Caco-2 (cell line): ENCODE measurements around the gene ORC4. TPM values are rescaled to one million over a fixed set of nuclear protein-coding genes. Genes with fewer than 3 reads are reported as not detected.

Source experiments
- BruUV-seq: library from RNA; stranded (reverse); fragments of 400-500 nt; replicated peaks from 2 replicates; lab custom pipeline; 2021; lab: Mats Ljungman, UMichigan
- CTCF ChIA-PET: fragments of 300-600 bp; sonication (Branson Sonifier 250); formaldehyde crosslinking; loops from one replicate; lab custom pipeline; 2022; ENCODE audit warnings: antibody characterized with exemption; lab: Charles Lee
- POLR2A ChIA-PET: fragments of 300-600 bp; sonication (Branson Sonifier 250); formaldehyde crosslinking; loops from one replicate; lab custom pipeline; 2022; ENCODE audit warnings: antibody characterized with exemption; lab: Charles Lee
- DNase-seq, 2 experiments: peaks; one replicate each; pipeline versions ENCODE4 v3.0.0 to v3.0.0-alpha.2; 2020 to 2022
- H3K27me3 ChIP-seq: replicated peaks from 2 replicates; pipeline ENCODE4 v1.6.0; 2011; ENCODE audit warnings: low read length; ENCODE audit not compliant: control insufficient read depth, insufficient read depth
- H3K36me3 ChIP-seq: 2 replicates; pipeline ENCODE4 v1.5.1; 2011; ENCODE audit warnings: low read length; ENCODE audit not compliant: control insufficient read depth, insufficient read depth
- H3K4me1 ChIP-seq: fragments of 250-450 bp; sonication (Bioruptor Pico); 2 replicates; pipeline ENCODE4 v1.5.1; 2020; ENCODE audit warnings: mild to moderate bottlenecking
- H3K4me3 ChIP-seq: 2 replicates; pipeline ENCODE4 v1.5.1; 2011; ENCODE audit warnings: low read depth, mild to moderate bottlenecking, control low read depth, low read length
- H3K9me3 ChIP-seq: fragments of 250-450 bp; sonication (Bioruptor Pico); 2 replicates; pipeline ENCODE4 v1.5.1; 2020; ENCODE audit warnings: mild to moderate bottlenecking, moderate library complexity
- H3K27ac Mint-ChIP-seq: one replicate; pipeline ENCODE4 v1.8.0; 2022; ENCODE audit warnings: mixed read lengths; ENCODE audit not compliant: unreplicated experiment
- H3K27me3 Mint-ChIP-seq: one replicate; pipeline ENCODE4 v1.8.0; 2022; ENCODE audit warnings: mixed read lengths; ENCODE audit not compliant: insufficient read depth, unreplicated experiment
- H3K36me3 Mint-ChIP-seq: one replicate; pipeline ENCODE4 v1.8.0; 2022; ENCODE audit warnings: mild to moderate bottlenecking, mixed read lengths; ENCODE audit not compliant: insufficient read depth, unreplicated experiment
- H3K4me1 Mint-ChIP-seq: one replicate; pipeline ENCODE4 v1.8.0; 2022; ENCODE audit warnings: low read depth, mixed read lengths; ENCODE audit not compliant: unreplicated experiment
- H3K4me3 Mint-ChIP-seq: one replicate; pipeline ENCODE4 v1.8.0; 2022; ENCODE audit warnings: mild to moderate bottlenecking, moderate library complexity, mixed read lengths; ENCODE audit not compliant: unreplicated experiment
- H3K9me3 Mint-ChIP-seq: one replicate; pipeline ENCODE4 v1.8.0; 2022; ENCODE audit warnings: mixed read lengths; ENCODE audit not compliant: unreplicated experiment
- CTCF ChIP-seq, 2 experiments: fragments of 200-600 bp in 1 of 2; IDR thresholded peaks; 1 replicate in 1 of 2; 2 replicates in 1 of 2; pipeline versions ENCODE4 v1.5.1 to v1.8.0; 2011 to 2022; ENCODE audit warnings: antibody characterized with exemption in 1 of 2, control low read depth in 1 of 2, inconsistent platforms in 1 of 2, low read depth in 1 of 2, low read length in 1 of 2, mild to moderate bottlenecking in 1 of 2, moderate library complexity in 1 of 2; ENCODE audit not compliant: insufficient read depth in 1 of 2, severe bottlenecking in 1 of 2, unreplicated experiment in 1 of 2
- intact Hi-C: fragments of 100-400 bp; cut with micrococcal nuclease; formaldehyde crosslinking; loops from one replicate; pipeline ENCODE4 v1.10.0; 2022; ENCODE audit not compliant: unreplicated experiment
- total RNA-seq: library from RNA; stranded (reverse); gene quantifications from 2 replicates; pipeline ENCODE4 v1.2.3, GENCODE V29; 2022

ORC4 gene
- total RNA-seq, 1 experiment from 2014 or later = 56.3 TPM

- no peak for TF ChIP-seq CTCF (IDR thresholded peaks at IDR 0.05; ENCODE audit: insufficient read depth in 1 of 2, low read depth in 1 of 2, low read length in 1 of 2, severe bottlenecking in 1 of 2, unreplicated experiment in 1 of 2)
Observed at GRCh38 chr2:148027822-148028221, 7.3 kb upstream of the ORC4 start.

DNA sequence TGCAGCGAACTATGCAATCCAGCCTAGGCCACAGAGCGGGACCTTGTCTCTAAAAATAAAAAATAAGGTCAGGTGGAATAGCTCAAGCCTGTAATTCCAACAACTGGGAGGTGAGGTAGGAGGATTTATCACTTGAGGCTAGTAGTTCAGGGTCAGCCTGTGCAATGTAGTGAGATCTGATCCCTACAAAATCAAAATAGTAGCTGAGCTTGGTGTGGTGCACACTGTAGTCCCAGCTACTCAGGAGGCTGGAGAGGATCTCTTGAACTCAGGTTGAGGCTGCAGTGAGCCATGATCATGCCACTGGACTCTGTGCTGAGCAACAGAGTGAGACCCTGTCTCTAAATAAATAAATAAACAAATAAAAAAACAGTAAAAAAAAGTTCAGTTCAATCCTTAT lies 6.0 kb upstream of the ORC4 start:
- Mint-ChIP-seq H3K27ac (no peak overlapping the region), H3K36me3 (no peaks in the 10 kb centered on the region)
- intact Hi-C loops = loop anchor here (10.0 kb wide), 1 partner anchor 618 kb away; the partner anchor contains the start of gene EPC2

More at GRCh38 chr2:148027822-148028221, 7.3 kb upstream of the ORC4 start:
- no TSS peak for BruUV-seq
- Mint-ChIP-seq H3K27me3 (no peaks in the 10 kb centered on the region), H3K4me1 (peaks cover 7% of the 10 kb centered on the region), H3K36me3 (no peaks in the 10 kb centered on the region), H3K9me3 (no peaks in the 10 kb centered on the region), H3K4me3 (no peak overlapping the region), H3K27ac (no peak overlapping the region)
- no peaks in the 10 kb centered on the region for H3K36me3 ChIP-seq
- DNase-seq = no peak
- H3K27me3 ChIP-seq = no peaks in the 10 kb centered on the region
- intact Hi-C loops = loop anchor here (10.0 kb wide), 1 partner anchor 617 kb away; the partner anchor contains the start of gene EPC2
- H3K9me3 ChIP-seq = no peaks in the 10 kb centered on the region
- no peaks in the 10 kb centered on the region for H3K4me1 ChIP-seq
- no peak overlapping the region for H3K4me3 ChIP-seq
- ChIA-PET CTCF (no interaction called here), POLR2A (no interaction called here)

GRCh38 chr2:148023861-148024260 lies 3.3 kb upstream of the ORC4 start:
- Histone ChIP-seq H3K36me3 (no peaks in the 10 kb centered on the region), H3K27me3 (no peaks in the 10 kb centered on the region), H3K4me3 (no peak overlapping the region), H3K4me1 (peaks cover 6% of the 10 kb centered on the region; the same call in 1 of the 2 replicates), H3K9me3 (no peaks in the 10 kb centered on the region)
- no peak for TF ChIP-seq CTCF (IDR thresholded peaks at IDR 0.05; ENCODE audit: insufficient read depth in 1 of 2, low read depth in 1 of 2, low read length in 1 of 2, severe bottlenecking in 1 of 2, unreplicated experiment in 1 of 2)
- Mint-ChIP-seq H3K4me1 (peaks cover 9% of the 10 kb centered on the region), H3K4me3 (no peak overlapping the region), H3K36me3 (peaks cover 7% of the 10 kb centered on the region), H3K9me3 (no peaks in the 10 kb centered on the region), H3K27ac (no peak overlapping the region), H3K27me3 (no peaks in the 10 kb centered on the region)
- ChIA-PET CTCF (no interaction called here), POLR2A (no interaction called here)
- intact Hi-C loops = loop anchor here (5.0 to 10.0 kb wide), 2 partner anchors 97 to 621 kb away; partner anchors contain the start of gene EPC2
- BruUV-seq = no TSS peak
- no peak for DNase-seq

More for the DNA sequence above, 6.0 kb upstream of the ORC4 start:
- no TSS peak for BruUV-seq
- Mint-ChIP-seq H3K9me3 (no peaks in the 10 kb centered on the region), H3K4me3 (no peak overlapping the region), H3K27me3 (no peaks in the 10 kb centered on the region), H3K4me1 (peaks cover 7% of the 10 kb centered on the region)
- no peak for DNase-seq
- Histone ChIP-seq H3K27me3 (no peaks in the 10 kb centered on the region), H3K36me3 (no peaks in the 10 kb centered on the region), H3K4me3 (no peak overlapping the region), H3K9me3 (no peaks in the 10 kb centered on the region), H3K4me1 (peaks cover 6% of the 10 kb centered on the region; the same call in 1 of the 2 replicates)
- CTCF ChIA-PET = interaction anchor here (1.0 kb wide), 1 partner anchor 483 kb away, joined by 3 read pairs; no protein-coding TSS in a partner anchor
- POLR2A ChIA-PET = no interaction called here
- TF ChIP-seq CTCF (IDR thresholded peaks at IDR 0.05; ENCODE audit: insufficient read depth in 1 of 2, low read depth in 1 of 2, low read length in 1 of 2, severe bottlenecking in 1 of 2, unreplicated experiment in 1 of 2) = no peak
